Activated T-cell treated with anti-CD3 and anti-CD28 coated beads, Interleukin-2, amount 50 U/mL, for 4 hours (primary cell): ENCODE measurements around the gene PNPLA2. TPM values are rescaled to one million over a fixed set of nuclear protein-coding genes. Genes with fewer than 3 reads are reported as not detected.

ENCODE experiments used
- ATAC-seq, 2 donors: fragments of 200-7000 bp; cut with Tn5 transposase; one replicate each; pipeline ENCODE4 v1.10.0; 2021
- DNase-seq: peaks from one replicate; pipeline ENCODE4 v3.0.0-alpha.2; 2020
- H3K27me3 Mint-ChIP-seq: one replicate; pipeline ENCODE4 v1.8.0; 2021; ENCODE audit warnings: low read depth, mixed read lengths
- H3K36me3 Mint-ChIP-seq: one replicate; pipeline ENCODE4 v1.8.0; 2022; ENCODE audit warnings: mixed read lengths; ENCODE audit not compliant: insufficient read depth
- H3K4me1 Mint-ChIP-seq: one replicate; pipeline ENCODE4 v1.8.0; 2021; ENCODE audit warnings: low read depth, mixed read lengths
- H3K4me3 Mint-ChIP-seq: one replicate; pipeline ENCODE4 v1.8.0; 2021; ENCODE audit warnings: mild to moderate bottlenecking, moderate library complexity, mixed read lengths
- H3K9me3 Mint-ChIP-seq: one replicate; pipeline ENCODE4 v1.8.0; 2021; ENCODE audit warnings: mixed read lengths
- total RNA-seq, 3 donors: library from RNA; stranded (reverse); gene quantifications; one replicate each; pipeline ENCODE4 v1.2.1, GENCODE V29; 2021

Gene PNPLA2
- total RNA-seq, 3 donors from 2014 or later = 55.5 to 62.4 (median 60.2) TPM

DNA sequence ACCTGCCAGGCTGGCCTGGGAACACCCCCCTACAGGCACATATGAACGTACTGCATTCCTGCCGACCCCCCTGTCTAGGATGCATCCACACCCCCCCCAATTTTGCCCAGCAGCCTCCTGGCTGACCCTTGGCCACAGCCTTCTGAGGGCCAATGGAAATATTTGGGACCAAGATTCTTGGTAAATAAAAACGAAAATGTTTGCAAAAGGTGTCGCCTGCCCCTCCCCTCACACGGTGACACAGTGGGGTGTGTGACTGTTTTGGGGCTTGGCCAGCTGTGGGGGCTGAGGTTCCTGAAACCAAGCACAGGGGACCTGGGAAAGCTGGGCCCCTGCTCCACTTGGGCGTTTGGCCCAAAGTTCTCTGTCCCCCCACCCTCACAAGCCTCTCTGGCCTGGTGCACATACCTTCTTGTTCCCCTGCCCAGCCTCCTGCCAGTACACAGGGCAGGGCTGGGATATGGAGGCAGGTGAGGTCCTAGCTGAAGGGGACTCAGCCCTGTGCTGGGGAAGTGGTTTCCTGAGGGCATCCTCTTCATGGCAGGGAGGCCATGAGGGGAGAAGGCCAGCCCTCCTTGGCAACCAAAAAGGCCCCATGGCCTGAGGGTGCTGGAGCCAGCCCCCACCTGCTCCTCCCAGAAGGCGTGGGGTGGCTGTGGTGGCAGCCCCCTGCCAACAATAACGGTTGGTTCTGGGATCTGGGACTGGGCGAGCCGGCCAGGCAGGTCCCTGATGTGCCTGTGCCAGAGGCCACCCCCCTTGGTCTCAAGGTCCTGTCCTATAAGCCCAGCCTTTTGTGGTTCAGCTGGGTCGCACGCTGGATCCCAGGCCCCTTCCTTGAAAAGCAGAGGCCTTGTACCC lies 6.9 kb downstream of the PNPLA2 start:
- Mint-ChIP-seq H3K9me3 (no peaks in the 10 kb centered on the region), H3K4me3 (no peak overlapping the region), H3K36me3 (peaks cover 9% of the 10 kb centered on the region), H3K27me3 (peaks cover 35% of the 10 kb centered on the region), H3K4me1 (peaks cover 26% of the 10 kb centered on the region)
- ATAC-seq = no peak
- no peak for DNase-seq

- no peak for ATAC-seq
- Mint-ChIP-seq H3K27me3 (peaks cover 38% of the 10 kb centered on the region), H3K4me1 (peaks cover 24% of the 10 kb centered on the region), H3K4me3 (peak overlapping the region; percentile 74), H3K9me3 (no peaks in the 10 kb centered on the region), H3K36me3 (peaks cover 9% of the 10 kb centered on the region)
- DNase-seq = no peak
Observed at GRCh38 chr11:826227-826621, 7.5 kb downstream of the PNPLA2 start.

DNA sequence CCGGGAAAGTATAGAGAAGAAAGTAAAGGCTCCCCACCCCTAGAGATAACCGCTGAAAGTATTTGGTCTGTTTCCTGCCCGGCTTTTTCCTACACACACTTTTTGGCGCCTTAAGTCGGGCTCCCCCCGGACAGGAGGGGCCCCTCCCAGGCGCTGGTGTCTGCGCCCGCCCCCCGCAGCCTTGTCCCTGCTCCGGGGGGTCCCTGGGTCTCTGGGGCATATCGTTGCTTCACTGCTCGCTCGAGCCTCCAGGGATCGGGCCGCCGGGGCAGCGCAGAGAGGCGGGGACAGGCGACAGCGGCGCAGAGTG lies 8.1 kb downstream of the PNPLA2 start:
- ATAC-seq (peak in 1 of 2 donors; percentile 1), DNase-seq (no peak)
- H3K27me3 Mint-ChIP-seq = peaks cover 44% of the 10 kb centered on the region
- H3K4me3 Mint-ChIP-seq = peak overlapping the region; percentile 74
- no peaks in the 10 kb centered on the region for H3K9me3 Mint-ChIP-seq
- peaks cover 27% of the 10 kb centered on the region for H3K4me1 Mint-ChIP-seq
- peaks cover 9% of the 10 kb centered on the region for H3K36me3 Mint-ChIP-seq

DNA sequence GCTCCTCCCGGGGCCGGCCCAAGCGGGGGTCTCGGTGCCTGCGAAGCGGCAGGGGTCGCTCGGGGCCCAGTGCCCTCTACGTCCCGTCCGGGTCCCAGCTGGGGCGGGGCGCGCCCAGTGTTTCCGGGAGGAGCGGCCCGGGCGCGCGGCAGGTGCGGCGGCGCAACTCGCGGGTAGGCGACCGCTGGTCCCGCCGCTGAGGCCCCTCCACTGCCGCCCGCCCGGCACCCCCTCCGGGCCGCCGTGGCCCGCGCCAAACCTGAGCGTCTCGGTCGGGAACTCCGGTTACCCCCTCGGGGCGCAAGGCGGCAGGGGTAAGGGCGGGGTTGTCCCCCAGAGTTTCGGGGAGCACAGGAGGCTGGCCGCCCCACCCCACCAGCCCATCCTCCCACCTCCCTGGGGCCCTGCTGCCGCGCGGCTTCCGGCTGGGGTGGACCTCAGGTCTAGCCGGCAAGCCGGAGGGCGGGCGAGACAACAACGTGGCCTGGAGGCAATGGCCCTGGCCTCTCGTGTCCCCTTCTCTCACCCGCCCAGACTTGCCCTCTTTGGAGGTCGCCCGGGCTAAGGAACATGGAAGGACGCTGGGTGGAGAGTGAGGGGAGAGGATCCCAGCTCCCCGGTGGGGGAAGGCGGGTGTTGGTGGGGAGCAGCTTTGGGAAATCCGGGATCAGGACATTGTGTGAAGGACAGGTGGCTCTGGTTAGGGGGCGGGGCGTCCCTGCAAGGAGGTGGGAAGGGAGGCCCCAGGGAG lies 8.6 kb downstream of the PNPLA2 start:
- H3K27me3 Mint-ChIP-seq = peaks cover 48% of the 10 kb centered on the region
- H3K4me3 Mint-ChIP-seq = peak overlapping the region; percentile 51
- H3K36me3 Mint-ChIP-seq = peaks cover 9% of the 10 kb centered on the region
- no peaks in the 10 kb centered on the region for H3K9me3 Mint-ChIP-seq
- H3K4me1 Mint-ChIP-seq = peaks cover 27% of the 10 kb centered on the region
- peak in 1 of 2 donors; percentile 10 for ATAC-seq
- no peak for DNase-seq

- ATAC-seq = no peak
- H3K36me3 Mint-ChIP-seq = peaks cover 9% of the 10 kb centered on the region
- peaks cover 48% of the 10 kb centered on the region for H3K27me3 Mint-ChIP-seq
- peak within 1 kb of the TSS; percentile 51 for H3K4me3 Mint-ChIP-seq
- peaks cover 26% of the 10 kb centered on the region for H3K4me1 Mint-ChIP-seq
- no peak for DNase-seq
- no peaks in the 10 kb centered on the region for H3K9me3 Mint-ChIP-seq
Observed at GRCh38 chr11:827897-828192, 9.1 kb downstream of the PNPLA2 start, which contains the start of gene CRACR2B. CRACR2B (plus strand) TSS chr11:827919; CDS start chr11:828608, 689 bp downstream.

- no peak for DNase-seq
- Mint-ChIP-seq H3K4me3 (no peak overlapping the region), H3K36me3 (peaks cover 7% of the 10 kb centered on the region), H3K9me3 (no peaks in the 10 kb centered on the region), H3K4me1 (peaks cover 26% of the 10 kb centered on the region), H3K27me3 (peaks cover 48% of the 10 kb centered on the region)
- ATAC-seq = no peak
Observed at GRCh38 chr11:828506-829175, 9.9 kb downstream of the PNPLA2 start.

DNA sequence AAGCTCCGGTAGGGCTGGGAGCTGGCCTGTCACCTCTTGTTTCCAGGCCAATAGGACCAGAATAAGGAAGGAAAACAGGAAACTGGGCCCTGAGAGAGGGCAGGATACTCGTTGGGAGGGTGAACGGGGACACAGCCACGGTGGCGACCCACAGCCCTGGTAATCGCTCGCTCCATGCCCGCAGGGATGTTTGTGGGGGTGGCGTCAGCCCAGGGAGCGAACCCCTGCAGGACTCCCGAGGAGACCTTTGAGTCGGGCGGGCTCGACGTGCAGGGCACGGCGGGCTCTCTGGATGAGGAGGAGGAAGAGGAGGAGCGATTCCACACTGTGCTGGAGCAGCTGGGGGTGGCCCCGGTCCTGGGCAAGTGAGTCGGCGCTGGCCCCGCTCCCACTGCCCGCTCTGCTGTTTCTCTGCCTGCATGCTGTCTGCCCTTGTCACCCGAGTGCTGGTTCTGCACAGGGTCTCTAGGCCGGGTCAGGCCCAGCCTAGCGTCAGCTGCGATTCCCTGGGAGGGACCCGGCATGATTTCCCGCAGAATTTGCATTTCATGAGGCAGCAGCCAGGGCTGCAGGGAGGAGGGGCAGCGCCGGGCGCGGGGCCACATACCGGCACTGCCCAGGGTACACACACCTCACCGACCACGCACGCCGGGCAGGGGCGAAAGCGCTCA lies 10.6 kb downstream of the PNPLA2 start:
- Mint-ChIP-seq H3K4me1 (peaks cover 29% of the 10 kb centered on the region), H3K9me3 (no peaks in the 10 kb centered on the region), H3K36me3 (peaks cover 7% of the 10 kb centered on the region), H3K4me3 (peak overlapping the region; percentile 38), H3K27me3 (peaks cover 48% of the 10 kb centered on the region)
- no peak for ATAC-seq
- no peak for DNase-seq

GRCh38 chr11:829847-830294 lies 11.2 kb downstream of the PNPLA2 start:
- Mint-ChIP-seq H3K4me1 (peaks cover 31% of the 10 kb centered on the region), H3K4me3 (peak overlapping the region; percentile 38), H3K27me3 (peaks cover 48% of the 10 kb centered on the region), H3K9me3 (no peaks in the 10 kb centered on the region), H3K36me3 (peaks cover 5% of the 10 kb centered on the region)
- DNase-seq (no peak), ATAC-seq (peak; percentile 5 to 12)

GRCh38 chr11:830295-831117 lies 11.8 kb downstream of the PNPLA2 start:
- H3K4me1 Mint-ChIP-seq = peaks cover 31% of the 10 kb centered on the region
- peak overlapping the region; percentile 51 for H3K4me3 Mint-ChIP-seq
- H3K9me3 Mint-ChIP-seq = no peaks in the 10 kb centered on the region
- H3K27me3 Mint-ChIP-seq = peaks cover 44% of the 10 kb centered on the region
- ATAC-seq (peak; percentile 53 to 55), DNase-seq (peak; percentile 41)
- H3K36me3 Mint-ChIP-seq = no peaks in the 10 kb centered on the region

DNA sequence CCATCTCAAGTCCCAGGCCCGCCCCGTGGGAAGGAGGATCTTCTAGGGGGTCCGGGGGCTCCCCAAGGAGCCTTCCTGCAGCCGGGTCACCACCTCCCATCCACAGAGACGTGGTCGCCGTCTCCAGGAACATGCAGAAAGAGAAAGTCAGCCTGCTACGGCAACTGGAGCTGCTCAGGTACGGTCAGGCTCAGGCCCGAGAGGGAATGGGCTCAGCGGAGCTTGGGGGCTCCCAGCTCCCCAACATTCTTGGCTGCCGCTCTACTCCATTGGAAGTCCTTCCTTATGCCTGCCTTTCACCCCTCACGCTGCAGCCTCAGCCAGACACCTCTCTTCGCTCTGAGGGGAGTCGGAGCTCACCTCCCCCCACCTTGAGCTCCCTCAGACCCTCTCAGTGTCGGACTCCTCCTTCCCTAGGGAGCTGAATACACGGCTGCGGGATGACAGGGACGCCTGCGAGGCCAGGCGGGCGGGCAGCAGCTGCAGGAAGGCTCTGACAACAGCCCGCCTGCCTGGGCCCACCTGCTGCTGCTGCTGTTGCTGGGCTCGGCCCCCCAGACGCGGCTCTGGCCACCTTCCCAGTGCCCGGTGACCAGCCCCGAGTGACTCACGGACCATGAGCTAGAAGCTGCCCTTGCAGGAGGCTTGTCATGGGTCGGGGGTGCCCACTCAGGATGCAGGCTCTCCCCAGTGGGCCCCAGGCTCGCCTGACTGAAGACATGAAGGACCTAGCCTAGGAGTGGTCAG lies 12.6 kb downstream of the PNPLA2 start:
- DNase-seq (no peak), ATAC-seq (no peak)
- Mint-ChIP-seq H3K4me3 (peak overlapping the region; percentile 51), H3K36me3 (no peaks in the 10 kb centered on the region), H3K9me3 (no peaks in the 10 kb centered on the region), H3K4me1 (peaks cover 31% of the 10 kb centered on the region), H3K27me3 (peaks cover 44% of the 10 kb centered on the region)

GRCh38 chr11:831961-832528 lies 13.3 kb downstream of the PNPLA2 start:
- H3K4me1 Mint-ChIP-seq = peaks cover 27% of the 10 kb centered on the region
- peaks cover 42% of the 10 kb centered on the region for H3K27me3 Mint-ChIP-seq
- DNase-seq (no peak), ATAC-seq (no peak)
- no peaks in the 10 kb centered on the region for H3K36me3 Mint-ChIP-seq
- no peaks in the 10 kb centered on the region for H3K9me3 Mint-ChIP-seq
- H3K4me3 Mint-ChIP-seq = peak overlapping the region; percentile 42

DNA sequence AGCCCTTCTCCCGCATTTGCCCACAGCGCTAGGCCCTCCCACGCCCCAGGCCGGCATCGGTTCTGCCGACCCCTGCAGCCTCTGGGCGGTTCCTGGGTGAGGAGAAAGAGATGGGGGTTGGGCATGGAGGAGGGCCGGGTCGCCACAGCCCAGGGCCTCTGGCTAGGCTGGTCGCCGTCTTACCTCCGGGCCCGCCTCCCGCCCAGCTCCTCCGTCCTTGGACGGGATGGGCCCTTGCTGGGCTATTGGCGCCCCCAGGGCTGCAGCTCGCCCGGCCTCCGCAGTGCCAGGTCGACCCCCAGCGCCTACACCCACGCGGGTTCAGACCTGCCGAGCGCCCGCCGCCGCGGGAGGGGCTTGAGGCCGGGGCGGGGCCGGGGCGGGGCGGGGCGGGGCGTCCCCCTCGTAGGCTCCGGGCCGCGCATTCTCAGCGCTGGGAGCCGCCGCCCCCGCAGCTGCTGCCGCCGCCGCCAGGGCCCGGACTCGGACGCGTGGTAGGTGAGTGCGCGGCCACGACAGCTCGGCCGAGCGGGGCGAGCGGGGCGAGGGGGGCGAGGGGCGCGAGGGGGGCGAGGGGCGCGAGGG lies 13.9 kb downstream of the PNPLA2 start, which contains the start of gene CD151:
Gene CD151, plus strand, starts transcription at position 424 of the 585 bp plus-strand sequence. CDS start 3,118 bp downstream, outside the sequence.
- H3K36me3 Mint-ChIP-seq = no peaks in the 10 kb centered on the region
- H3K27me3 Mint-ChIP-seq = peaks cover 41% of the 10 kb centered on the region
- peak within 1 kb of the TSS; percentile 62 for H3K4me3 Mint-ChIP-seq
- no peaks in the 10 kb centered on the region for H3K9me3 Mint-ChIP-seq
- ATAC-seq (peak; percentile 51 to 59), DNase-seq (peak; percentile 33)
- H3K4me1 Mint-ChIP-seq = peaks cover 25% of the 10 kb centered on the region
